ENCODE measurements around the gene ANKRD33B. TPM values are rescaled to one million over a fixed set of nuclear protein-coding genes. Genes with fewer than 3 reads are reported as not detected.

The ANKRD33B gene
- total and polyA plus RNA-seq, 9 of the 15 experiments (the other 6 are each of a cell fraction or from before 2014, with no cell fraction given) = 0.10 to 1.7 (median 0.40) TPM

DNA sequence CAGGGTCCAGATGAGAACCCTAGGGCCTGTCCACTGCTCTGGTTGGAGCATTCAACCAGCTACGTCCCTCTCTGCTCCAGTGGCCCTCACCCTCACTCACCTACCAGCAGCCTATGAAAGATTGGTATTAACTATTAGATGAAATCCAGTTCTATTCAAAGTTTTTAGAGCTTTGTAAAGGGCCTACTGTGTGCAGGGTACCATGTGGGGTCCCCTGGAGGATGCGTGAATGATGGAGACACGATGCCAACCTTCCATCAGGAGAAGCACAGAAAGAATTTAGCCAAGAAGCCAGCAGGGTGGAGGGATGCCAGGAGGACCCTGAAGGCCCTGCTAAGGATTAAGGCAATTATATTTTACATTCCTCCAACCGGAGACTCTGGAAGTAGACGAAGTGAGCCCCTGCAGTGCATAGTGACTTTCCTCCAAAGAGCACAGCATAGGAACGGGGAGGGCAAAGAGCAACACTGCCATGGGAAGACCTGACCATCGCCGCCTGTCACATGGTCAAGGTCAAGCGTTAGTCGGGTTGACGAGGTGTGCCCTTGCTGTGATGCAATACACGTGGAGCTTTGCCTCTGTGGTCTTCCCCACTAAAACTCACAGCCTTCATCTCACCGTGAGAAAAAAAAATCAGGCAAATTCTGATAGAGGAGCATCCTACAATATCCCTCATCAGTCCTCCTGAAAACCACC lies 22.8 kb upstream of the ANKRD33B start (continued):
- TF ChIP-seq, protein P1, sequence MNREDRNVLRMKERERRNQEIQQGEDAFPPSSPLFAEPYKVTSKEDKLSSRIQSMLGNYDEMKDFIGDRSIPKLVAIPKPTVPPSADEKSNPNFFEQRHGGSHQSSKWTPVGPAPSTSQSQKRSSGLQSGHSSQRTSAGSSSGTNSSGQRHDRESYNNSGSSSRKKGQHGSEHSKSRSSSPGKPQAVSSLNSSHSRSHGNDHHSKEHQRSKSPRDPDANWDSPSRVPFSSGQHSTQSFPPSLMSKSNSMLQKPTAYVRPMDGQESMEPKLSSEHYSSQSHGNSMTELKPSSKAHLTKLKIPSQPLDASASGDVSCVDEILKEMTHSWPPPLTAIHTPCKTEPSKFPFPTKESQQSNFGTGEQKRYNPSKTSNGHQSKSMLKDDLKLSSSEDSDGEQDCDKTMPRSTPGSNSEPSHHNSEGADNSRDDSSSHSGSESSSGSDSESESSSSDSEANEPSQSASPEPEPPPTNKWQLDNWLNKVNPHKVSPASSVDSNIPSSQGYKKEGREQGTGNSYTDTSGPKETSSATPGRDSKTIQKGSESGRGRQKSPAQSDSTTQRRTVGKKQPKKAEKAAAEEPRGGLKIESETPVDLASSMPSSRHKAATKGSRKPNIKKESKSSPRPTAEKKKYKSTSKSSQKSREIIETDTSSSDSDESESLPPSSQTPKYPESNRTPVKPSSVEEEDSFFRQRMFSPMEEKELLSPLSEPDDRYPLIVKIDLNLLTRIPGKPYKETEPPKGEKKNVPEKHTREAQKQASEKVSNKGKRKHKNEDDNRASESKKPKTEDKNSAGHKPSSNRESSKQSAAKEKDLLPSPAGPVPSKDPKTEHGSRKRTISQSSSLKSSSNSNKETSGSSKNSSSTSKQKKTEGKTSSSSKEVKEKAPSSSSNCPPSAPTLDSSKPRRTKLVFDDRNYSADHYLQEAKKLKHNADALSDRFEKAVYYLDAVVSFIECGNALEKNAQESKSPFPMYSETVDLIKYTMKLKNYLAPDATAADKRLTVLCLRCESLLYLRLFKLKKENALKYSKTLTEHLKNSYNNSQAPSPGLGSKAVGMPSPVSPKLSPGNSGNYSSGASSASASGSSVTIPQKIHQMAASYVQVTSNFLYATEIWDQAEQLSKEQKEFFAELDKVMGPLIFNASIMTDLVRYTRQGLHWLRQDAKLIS (CRISPR knock-in tag; IDR thresholded peaks at IDR 0.05) = no peak
- TF ChIP-seq SAFB2 (IDR thresholded peaks at IDR 0.05; ENCODE audit: borderline replicate concordance, low read depth, low read length, severe bottlenecking) = no peak
- TF ChIP-seq ZKSCAN1 (IDR thresholded peaks at IDR 0.05; ENCODE audit: low read depth, low read length) = peak; percentile 85; the same call in 1 of the 2 replicates
- TF ChIP-seq ZNF324 (CRISPR knock-in tag; IDR thresholded peaks at IDR 0.05) = no peak
- TF ChIP-seq ZNF583 (CRISPR knock-in tag; IDR thresholded peaks at IDR 0.05) = no peak

DNA sequence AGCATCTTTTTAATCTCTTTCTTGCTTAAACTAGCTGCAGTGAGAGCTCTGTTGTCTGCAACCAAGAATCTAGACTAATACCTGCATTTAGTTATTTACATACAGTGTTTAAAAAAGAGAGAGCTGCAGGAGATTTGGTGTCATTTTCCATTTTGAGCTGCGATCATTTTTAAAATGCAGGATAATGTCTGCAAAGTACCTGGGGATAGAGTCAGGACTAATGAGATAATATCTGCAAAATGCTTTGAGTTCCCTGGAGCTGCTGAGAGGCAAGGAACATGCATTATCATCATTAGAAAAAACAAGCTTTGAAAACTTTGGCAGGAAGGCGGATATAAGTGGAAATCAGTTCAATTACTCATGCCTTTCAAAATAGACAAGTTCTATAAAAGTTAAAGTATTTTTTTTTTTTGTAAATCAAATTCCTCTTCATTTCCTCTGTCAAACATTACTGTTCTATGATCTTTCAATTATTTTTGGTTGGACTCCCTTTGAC lies 21.8 kb upstream of the ANKRD33B start:
- Histone ChIP-seq H3K36me3 (ENCODE audit: control insufficient read depth, insufficient read depth, low read length) (no peaks in the 10 kb centered on the region), H2AFZ (ENCODE audit: low read depth, low read length) (no peak overlapping the region), H3K27me3 (ENCODE audit: control insufficient read depth in 2 of 2, insufficient read depth in 2 of 2, low read length in 2 of 2) (peaks cover 20 to 48% of the 10 kb centered on the region in 2 experiments; a peak in 4 of 5 replicates), H3K79me2 (ENCODE audit: control insufficient read depth, insufficient read depth, low read length) (no peaks in the 10 kb centered on the region), H3K27ac (ENCODE audit: extremely low read depth, low read depth, low read length) (no peak overlapping the region), H4K20me1 (replicated peaks; ENCODE audit: control insufficient read depth, insufficient read depth, low read length) (0 out of 2 replicates have a peak, but pooled peaks cover 3% of the 10 kb centered on the region), H3K4me2 (ENCODE audit: insufficient read depth, low read length) (no peak overlapping the region), H3K9ac (ENCODE audit: insufficient read depth in 1 of 2, low read depth in 2 of 2, low read length in 2 of 2) (no peak overlapping the region), H3K4me3 (no peak overlapping the region), H3K9me3 (replicated peaks; ENCODE audit: control insufficient read depth, insufficient read depth, low read depth, low read length) (no peaks in the 10 kb centered on the region), H3K9me1 (ENCODE audit: control insufficient read depth, insufficient read depth, low read length) (peaks cover 3% of the 10 kb centered on the region), H3K4me1 (replicated peaks in 1 of 2; ENCODE audit: control insufficient read depth in 2 of 2, insufficient read depth in 2 of 2, low read length in 2 of 2) (peaks cover 4 to 14% of the 10 kb centered on the region in 2 experiments; a peak in 4 of 5 replicates)
- ATAC-seq (no peak), DNase-seq (ENCODE audit: extremely low read depth in 1 of 4, low spot score in 3 of 4) (no peak), FAIRE-seq (no peak)
- BruUV-seq (replicated peaks) = no TSS peak
- WGBS (ENCODE audit: insufficient coverage, low coverage, missing lambda C conversion rate) = 5% methylated on average over 2 of the region's 2 CpGs
- in situ Hi-C loops (cut with MboI) = no loop called here
- ChIA-PET CTCF (ENCODE audit: low intra/inter-chr PET ratio) (no interaction called here), POLR2A (interaction anchor here (0.6 to 1.6 kb wide), 8 partner anchors 9 to 87 kb away, joined by 3 to 4 read pairs (median 3); no protein-coding TSS in a partner anchor)
- intact Hi-C loops (cut with micrococcal nuclease) = no loop called here
- TF ChIP-seq, protein P2, sequence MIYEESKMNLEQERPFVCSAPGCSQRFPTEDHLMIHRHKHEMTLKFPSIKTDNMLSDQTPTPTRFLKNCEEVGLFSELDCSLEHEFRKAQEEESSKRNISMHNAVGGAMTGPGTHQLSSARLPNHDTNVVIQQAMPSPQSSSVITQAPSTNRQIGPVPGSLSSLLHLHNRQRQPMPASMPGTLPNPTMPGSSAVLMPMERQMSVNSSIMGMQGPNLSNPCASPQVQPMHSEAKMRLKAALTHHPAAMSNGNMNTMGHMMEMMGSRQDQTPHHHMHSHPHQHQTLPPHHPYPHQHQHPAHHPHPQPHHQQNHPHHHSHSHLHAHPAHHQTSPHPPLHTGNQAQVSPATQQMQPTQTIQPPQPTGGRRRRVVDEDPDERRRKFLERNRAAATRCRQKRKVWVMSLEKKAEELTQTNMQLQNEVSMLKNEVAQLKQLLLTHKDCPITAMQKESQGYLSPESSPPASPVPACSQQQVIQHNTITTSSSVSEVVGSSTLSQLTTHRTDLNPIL (CRISPR knock-in tag; IDR thresholded peaks at IDR 0.05) = no peak

All from K562 (cell line).